ENCODE measurements around the gene SLC1A3.

SLC1A3 gene

DNA sequence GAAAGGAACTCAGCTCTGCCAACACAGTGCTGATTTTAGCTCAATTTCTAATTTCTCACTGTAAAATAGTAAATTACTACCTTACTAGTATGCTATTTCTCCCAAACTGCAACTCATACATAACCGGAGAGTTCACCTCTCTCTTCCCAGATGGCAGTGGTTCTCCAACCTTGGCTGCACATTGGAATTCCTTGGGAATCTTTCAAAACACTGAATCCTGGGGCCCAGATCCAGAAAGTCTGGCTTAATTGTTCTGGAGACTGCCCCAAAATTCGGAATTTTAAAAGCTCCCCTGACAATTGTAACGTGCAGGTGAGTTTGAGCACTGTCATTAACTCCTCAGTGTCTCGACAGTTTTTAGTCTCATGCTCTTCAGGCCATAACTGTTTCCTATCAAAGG is 100.3 kb downstream of the SLC1A3 start:
- no peak overlapping the region for H3K4me3 ChIP-seq (ENCODE audit: low read depth, low read length)
- TF ChIP-seq, protein P1, sequence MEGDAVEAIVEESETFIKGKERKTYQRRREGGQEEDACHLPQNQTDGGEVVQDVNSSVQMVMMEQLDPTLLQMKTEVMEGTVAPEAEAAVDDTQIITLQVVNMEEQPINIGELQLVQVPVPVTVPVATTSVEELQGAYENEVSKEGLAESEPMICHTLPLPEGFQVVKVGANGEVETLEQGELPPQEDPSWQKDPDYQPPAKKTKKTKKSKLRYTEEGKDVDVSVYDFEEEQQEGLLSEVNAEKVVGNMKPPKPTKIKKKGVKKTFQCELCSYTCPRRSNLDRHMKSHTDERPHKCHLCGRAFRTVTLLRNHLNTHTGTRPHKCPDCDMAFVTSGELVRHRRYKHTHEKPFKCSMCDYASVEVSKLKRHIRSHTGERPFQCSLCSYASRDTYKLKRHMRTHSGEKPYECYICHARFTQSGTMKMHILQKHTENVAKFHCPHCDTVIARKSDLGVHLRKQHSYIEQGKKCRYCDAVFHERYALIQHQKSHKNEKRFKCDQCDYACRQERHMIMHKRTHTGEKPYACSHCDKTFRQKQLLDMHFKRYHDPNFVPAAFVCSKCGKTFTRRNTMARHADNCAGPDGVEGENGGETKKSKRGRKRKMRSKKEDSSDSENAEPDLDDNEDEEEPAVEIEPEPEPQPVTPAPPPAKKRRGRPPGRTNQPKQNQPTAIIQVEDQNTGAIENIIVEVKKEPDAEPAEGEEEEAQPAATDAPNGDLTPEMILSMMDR (IDR thresholded peaks at IDR 0.05; ENCODE audit: low read depth, low read length) = no peak

DNA sequence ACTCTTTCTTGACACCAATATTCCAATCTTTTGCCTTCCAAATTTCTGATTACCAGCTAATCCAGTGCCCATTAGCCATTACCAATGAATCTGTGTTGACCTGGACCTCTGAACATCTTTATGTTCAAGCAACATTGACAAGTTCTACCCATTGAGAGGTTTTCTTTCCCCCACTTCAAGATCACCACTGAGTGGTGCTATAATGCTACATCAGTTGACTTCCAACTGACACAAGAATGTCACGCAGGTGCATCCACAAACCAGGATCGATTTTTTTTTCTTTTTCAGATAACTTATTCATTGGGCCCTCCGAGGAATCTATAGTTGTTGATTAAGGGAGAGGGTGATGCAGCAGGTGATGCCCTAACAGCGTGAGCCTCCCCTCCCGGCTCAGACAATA is 102.6 kb downstream of the SLC1A3 start:
- no peak overlapping the region for H3K4me3 ChIP-seq (ENCODE audit: low read depth, low read length)
- TF ChIP-seq, protein P1 (IDR thresholded peaks at IDR 0.05; ENCODE audit: low read depth, low read length) = no peak

DNA sequence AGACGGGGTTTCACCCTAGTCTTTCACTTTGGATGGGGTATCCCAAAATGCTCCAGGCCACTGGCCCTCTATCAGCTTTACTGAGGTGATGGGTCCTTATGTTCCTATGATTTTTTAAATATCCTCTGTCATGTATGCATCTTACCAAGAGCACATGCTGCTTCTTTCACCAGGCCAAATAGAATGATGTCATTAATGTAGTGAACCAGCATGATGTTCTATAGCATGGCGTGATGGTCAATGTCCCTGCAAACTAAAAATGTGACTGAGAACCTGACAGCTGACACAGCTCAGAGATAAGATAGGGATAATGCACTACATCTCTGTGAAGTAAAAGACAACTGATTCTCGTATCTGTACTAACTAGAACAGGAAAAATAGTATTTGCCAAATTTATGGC is 103.6 kb downstream of the SLC1A3 start:
- no peak overlapping the region for H3K4me3 ChIP-seq (ENCODE audit: low read depth, low read length)
- TF ChIP-seq, protein P1 (IDR thresholded peaks at IDR 0.05; ENCODE audit: low read depth, low read length) = no peak

DNA sequence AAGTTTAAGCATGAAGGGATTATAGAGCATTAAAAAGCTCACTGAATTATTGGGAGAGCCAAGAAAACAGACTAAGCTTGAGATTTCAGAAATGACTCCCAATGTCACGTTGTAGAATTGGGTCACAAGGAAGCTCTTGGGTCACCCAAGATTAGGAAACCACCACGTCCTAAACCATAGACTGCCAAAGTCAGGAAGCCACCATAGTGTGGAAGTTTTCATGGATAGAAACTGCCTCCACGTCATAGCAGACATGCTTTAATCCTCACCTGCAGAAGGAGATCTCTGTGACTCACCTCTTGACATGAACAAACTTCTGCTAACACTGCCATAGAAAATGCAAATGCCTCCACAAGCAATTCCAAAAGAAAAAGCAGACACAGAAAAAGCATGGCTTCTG is 106.3 kb downstream of the SLC1A3 start:
- no peak overlapping the region for H3K4me3 ChIP-seq (ENCODE audit: low read depth, low read length)
- TF ChIP-seq, protein P1 (IDR thresholded peaks at IDR 0.05; ENCODE audit: low read depth, low read length) = no peak

DNA sequence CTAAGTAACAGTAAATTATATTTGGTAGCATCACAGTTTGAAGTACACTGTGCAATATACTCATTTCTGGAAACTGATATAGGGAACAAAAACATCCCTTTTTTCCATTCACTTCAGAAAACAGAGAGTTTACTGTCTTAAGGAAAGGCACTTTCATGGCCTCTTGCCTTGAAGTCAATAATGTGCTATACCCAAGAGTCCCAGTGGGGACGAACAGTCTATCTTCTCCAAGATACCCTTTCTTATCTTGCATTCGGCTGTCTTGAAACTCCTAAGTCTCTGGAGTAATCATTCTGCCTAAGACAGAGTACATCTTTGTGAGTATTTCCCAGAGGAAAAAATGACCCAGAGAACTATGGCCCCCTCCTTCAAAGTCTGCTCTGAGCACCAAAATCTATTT is 107.1 kb downstream of the SLC1A3 start:
- H3K4me3 ChIP-seq (ENCODE audit: low read depth, low read length) = no peak overlapping the region
- TF ChIP-seq, protein P1 (IDR thresholded peaks at IDR 0.05; ENCODE audit: low read depth, low read length) = no peak

DNA sequence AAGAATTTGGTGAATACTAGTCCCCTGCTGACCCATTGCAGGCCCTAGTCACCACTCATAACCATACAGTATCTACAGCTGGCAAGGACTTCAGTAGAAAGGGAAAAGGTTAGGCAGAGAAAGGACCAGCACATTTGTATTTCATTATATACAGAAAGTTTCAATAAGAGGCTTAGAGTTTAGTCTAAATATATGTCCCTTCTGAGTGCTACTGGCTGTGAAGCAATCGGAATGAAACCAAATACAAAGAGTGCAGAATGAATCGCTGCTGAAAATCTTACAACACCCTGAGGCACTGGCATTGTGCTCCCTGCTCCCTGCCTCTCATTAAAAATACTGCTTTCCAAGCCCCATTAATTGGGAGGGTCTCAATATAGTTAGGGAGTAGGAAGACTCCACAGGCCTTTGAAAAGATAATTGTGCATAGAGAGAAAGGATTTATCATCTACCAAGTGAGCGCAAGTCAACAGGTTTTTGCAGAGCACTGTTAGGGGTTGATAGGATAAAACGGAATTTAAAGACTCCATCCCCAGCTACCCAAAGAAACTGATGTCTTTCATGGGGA is 110.8 kb downstream of the SLC1A3 start:
- no peak overlapping the region for H3K4me3 ChIP-seq (ENCODE audit: low read depth, low read length)
- TF ChIP-seq, protein P1 (IDR thresholded peaks at IDR 0.05; ENCODE audit: low read depth, low read length) = no peak

DNA sequence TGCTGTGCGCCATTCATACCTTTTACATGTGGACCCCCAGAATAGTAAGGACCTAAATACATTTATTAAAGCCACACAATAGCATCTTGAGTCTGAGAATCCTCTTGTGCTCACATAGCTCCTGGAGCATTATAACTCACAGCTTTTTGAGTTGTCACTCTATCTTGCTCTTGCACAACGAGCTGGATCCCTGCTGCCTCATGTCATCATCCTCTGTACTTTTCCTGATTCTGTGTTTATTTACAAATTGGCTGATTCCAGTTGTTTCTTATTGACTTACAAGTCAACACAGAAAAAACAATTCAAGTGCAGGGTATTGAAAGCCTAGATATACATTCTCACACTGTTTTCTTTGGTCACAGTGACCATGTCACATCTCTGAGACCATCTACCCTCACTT is 112.9 kb downstream of the SLC1A3 start:
- no peak overlapping the region for H3K4me3 ChIP-seq (ENCODE audit: low read depth, low read length)
- TF ChIP-seq, protein P1 (IDR thresholded peaks at IDR 0.05; ENCODE audit: low read depth, low read length) = no peak
